Activated effector memory CD4-positive, alpha-beta T cell treated with anti-CD3 and anti-CD28 coated beads, Interleukin-2, amount 50 U/mL, for 16 hours (primary cell): ENCODE measurements around the gene UPK3B.
"Not testable (repeated sequence)": the region's sequence is repeated elsewhere in the genome, so short reads cannot be mapped to it uniquely, and the experiment has no call there.

ENCODE experiments used
- DNase-seq: peaks from one replicate; pipeline ENCODE4 v3.0.0-alpha.2; 2020

The UPK3B gene

DNA sequence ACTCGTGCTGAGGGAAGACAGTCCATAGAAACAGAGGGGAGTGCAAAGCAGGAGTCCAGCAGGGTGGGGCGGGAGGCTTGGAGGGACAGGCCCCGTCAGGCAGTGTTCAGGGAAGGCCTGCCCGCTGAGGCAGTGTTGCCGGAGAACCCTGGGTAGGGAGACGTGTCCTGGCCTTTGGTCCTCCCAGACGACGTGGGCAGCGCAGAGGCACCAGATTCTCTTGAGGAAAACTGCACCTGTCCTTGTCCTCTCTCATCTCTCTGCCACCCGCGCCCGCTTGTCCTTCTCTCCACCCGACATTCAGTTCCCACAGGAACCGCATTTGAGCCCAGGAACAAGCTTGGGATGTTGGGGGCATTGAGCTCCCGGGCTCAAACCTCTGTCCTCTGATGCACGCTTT is 14.6 kb upstream of the UPK3B start:
- not testable (repeated sequence) for DNase-seq

DNA sequence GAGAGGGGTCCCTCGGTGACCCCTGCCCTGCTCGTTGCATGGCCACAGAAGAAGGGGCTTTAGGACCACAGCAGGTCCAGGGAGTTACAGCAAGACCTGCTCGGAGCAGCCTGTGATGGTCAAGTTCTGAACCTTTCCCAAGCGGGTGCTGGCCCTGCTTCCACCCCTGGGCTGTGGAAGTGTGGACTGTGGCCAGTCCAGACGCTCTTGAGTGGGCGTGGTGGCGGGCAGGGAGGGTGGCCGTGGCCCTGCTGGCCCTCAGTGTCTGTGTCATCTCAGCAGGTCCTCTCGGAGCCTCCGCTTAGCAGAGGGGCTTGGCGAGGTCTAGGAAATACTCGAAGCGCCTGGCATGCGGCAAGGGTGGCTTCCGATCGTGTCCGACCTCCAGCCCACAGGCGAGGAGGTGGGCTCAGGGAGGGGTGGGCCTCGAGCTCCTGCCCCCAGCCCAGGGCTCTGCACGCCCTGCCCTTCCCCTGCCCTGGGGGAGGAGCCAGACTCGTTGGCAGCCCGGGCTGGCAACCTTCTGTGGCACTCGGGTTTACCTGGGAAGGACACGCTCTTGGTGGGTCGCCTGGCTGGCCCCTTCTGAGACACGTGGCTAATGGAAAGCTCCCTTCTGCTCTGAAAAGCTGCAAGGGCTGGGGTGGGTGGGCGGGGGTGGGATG is 12.3 kb upstream of the UPK3B start:
- DNase-seq, result not testable (repeated sequence)

DNA sequence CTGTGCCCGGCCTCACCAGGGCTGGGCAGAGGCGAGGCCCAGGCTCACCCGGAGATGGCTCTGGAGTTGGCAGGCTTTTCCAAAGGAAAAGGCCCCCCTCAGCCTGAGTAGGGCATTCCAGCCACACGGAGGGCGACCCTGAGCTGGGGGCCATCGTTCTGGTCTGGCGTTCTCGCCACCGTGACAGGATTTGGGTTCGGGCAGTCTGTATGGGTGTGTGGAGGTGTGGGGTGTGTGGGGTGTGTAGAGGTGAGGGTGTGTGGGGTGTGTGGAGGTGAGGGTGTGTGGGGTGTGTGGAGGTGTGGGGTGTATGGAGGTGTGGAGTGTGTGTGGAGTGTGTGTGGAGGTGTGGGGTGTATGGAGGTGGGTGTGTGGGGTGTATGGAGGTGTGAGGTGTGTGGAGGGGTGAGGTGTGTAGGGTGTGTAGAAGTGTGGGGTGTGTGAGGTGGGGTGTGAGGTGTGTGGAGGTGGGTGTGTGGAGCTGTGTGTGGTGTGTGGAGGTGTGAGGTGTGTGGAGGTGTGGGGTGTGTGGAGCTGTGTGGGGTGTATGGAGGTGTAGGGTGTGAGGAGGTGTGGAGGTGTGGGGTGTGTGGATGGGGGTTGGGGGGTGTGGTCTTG is 11.7 kb upstream of the UPK3B start:
- not testable (repeated sequence) for DNase-seq

DNA sequence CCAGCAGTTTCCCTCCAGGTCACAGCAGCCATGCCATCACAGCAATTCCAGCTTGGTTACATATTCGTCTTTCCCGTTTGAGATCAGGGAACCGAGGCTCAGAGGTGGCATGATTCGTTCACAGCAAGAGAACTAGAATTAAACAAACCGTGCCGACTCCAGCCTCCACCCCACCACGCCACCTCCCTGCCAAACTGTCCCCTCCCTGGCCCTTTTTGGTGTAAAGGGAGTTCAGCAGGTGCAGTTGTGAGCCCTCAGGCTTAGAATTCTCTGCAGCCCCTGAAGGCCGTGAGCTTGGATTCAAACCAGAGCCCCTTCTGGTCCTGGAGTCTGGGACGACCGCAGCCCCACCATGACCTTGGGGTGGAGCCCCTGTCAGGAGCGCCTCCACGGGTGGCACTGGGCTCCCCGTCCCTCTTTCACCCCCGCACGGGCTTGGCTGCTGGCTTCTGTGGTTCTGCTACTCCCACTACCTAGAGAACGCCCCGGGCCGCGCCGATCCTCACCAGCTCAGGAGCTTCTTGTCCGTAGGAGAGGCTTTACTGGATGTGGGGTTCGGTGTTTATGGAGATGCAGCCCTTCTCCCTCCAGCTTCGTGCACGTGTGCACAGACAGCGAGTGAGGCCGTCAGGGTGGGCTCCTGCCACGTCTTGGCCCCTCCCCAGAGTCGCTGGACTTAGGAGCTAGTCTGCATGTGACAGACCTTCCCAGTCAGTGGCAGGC is 11.0 kb upstream of the UPK3B start:
- DNase-seq, result not testable (repeated sequence)

DNA sequence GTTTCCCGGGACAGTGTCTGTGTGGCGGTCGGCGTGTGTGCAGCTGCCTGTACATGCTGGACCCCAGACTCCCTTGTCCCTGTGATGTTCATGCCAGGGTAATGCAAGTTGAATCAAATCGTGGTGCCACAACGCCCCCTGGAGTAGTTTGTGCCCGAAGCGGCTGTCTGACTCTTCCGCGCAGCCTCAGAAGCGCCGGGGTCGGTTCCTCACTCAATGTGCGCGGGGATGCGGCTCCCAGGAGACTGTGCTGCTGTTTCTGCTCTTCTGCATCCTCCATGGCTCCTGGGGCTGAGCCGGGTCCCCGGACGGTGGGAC is 10.5 kb upstream of the UPK3B start:
- not testable (repeated sequence) for DNase-seq

DNA sequence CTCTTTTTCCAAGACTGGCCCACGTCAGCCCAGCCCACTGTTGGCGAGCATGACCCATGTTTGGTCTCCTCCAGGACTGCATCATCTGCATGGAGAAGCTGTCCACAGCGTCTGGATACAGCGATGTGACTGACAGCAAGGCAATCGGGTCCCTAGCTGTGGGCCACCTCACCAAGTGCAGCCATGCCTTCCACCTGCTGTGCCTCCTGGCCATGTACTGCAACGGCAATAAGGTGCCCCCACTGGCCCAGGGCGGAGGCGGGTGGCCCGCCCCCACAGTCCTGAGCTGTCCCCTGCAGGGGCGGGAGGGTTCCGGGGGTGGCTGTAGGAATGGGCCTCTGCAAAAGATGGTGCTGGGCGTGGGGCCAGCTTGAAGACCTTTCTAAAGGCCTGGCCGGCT is 8.1 kb upstream of the UPK3B start:
- DNase-seq, result not testable (repeated sequence)

DNA sequence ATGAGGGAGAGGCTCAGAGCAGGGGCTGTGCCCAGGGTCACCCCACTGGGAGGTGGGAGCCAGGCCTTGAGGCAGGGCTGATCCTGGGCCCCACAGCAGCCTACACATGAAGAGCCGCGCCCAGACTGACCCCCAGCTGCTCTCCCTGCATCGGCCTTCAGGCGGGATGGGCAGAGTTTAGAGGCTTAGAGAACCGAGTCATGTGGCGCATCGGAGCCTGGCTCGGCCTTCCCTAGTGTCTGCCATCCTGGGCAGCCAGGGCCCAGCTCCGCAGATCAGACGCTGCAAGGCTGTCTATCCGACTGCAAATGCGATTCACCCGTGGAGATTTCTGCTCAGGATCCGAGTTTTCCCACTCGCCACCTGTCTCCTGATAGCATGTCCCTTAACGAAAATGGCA is 7.5 kb upstream of the UPK3B start:
- not testable (repeated sequence) for DNase-seq

DNA sequence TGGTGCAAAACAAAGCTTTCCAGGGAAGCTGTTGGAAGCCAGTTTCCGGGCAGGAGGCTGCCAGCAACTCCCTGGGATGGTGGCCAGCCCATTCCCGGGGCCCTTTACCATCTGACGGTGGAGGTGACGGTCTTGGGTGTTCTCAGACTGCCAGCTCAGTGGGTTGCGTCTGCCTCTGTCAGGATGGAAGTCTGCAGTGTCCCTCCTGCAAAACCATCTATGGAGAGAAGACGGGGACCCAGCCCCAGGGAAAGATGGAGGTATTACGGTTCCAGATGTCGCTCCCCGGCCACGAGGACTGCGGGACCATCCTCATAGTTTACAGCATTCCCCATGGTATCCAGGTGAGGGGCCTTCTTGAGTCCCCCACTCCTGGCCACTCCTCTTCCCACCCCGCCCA is 7.1 kb upstream of the UPK3B start:
- not testable (repeated sequence) for DNase-seq

DNA sequence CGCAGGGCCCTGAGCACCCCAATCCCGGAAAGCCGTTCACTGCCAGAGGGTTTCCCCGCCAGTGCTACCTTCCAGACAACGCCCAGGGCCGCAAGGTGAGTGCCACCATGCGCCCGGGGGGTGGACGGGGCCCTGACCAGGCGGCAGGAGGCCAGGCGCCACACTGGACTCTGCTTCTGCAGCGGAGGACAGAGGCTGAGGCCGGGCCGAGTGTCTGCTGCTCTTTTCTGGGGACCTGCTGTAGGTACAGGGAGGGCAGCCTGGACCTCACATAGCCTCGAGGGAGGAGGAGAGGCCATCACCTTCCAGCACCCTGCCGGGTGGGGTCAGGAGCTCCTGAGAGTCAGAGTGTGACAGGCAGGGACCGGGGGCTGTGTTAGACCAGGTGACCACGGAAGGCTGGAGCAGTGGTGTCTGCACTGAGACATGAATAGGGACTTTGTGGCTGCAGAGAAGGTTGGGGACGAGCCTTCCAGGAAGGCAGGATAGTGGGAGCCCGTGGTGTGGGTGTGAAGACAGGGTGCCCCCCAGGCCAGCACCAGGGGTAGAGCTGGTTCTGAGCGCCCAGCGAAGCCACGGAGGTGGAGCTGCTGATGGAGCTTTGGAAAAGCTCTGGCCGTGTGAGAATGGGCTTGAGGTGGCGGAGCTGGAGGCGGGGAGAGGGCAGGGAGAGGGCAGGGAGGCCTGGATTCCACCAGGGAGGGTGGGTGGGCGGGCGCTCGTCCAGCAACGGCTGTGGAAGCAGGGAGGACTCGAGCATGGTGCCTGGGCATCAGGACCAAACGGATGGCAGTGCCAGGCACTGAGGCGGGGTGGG is 5.8 kb upstream of the UPK3B start:
- DNase-seq, result not testable (repeated sequence)

DNA sequence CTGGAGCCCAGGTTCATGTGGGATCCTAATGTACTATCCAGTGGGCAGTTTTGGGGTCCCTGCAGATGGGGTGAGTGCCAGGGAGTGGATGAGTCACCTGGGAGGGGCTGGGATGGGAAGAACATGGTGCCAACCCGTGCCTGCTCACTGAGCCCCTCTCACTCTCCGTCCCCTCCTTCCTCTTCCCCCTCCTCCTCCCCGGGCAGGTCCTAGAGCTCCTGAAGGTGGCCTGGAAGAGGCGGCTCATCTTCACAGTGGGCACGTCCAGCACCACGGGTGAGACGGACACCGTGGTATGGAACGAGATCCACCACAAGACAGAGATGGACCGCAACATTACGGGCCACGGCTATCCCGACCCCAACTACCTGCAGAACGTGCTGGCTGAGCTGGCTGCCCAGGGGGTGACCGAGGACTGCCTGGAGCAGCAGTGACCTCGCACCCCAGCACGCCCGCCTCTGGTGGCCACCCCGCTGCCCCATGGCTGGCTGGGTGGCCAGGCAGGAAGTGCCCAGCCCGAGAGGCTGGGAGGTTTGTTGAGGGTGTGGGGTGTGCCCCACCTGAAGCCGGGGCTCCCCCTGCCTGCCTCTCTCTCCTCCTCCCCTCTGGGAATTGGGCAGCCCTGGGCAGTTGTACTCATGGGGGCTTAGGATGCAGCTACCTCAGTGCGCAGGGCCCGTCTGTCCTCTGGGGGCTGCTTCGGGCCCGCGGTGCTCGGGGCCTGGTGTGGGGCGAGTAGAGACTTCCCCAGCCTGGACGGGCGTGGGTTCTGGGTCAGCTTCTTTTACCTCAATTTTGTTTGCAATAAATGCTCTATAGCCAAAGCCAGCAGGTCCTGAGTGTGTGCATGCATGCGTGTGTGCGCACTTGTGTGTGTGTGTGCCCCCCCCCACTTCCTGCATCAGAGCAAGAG is 4.9 kb upstream of the UPK3B start:
- peak; percentile 54 for DNase-seq

DNA sequence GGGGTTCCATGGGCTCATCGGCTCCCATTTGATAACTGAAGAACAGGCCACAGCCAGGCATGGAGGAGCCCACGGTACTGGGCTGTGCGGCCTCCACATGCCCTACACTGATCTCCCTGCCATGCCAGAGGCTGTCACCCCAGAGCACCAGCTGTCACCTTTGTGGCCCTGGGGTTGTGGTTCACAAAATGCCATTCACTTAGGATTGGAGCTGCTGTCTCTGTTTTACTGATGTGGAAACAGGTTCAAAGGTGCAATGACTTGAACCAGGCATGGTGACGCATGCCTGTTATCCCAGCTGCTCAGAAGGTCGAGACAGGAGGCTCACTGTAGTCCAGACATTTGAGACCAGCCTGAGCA is 4.3 kb upstream of the UPK3B start:
- no peak for DNase-seq

DNA sequence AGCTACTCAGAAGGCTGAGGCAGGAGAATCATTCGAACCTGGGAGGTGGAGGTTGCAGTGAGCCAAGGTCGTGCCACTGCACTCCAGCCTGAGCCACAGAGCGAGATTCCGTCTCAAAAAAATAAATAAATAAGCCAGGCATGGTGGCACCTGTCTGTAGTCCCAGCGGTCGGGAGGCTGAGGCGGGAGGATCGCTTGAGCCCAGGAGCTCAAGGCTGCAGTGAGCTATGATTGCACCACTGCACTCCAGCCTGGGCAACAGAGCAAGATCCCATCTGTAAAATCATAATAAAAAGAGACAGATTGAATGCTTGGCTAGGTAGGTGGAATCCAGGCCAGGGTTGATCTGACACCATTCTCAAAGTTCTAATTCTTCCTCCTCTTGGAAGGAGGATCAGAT is 3.7 kb upstream of the UPK3B start:
- DNase-seq, result peak; percentile 6

DNA sequence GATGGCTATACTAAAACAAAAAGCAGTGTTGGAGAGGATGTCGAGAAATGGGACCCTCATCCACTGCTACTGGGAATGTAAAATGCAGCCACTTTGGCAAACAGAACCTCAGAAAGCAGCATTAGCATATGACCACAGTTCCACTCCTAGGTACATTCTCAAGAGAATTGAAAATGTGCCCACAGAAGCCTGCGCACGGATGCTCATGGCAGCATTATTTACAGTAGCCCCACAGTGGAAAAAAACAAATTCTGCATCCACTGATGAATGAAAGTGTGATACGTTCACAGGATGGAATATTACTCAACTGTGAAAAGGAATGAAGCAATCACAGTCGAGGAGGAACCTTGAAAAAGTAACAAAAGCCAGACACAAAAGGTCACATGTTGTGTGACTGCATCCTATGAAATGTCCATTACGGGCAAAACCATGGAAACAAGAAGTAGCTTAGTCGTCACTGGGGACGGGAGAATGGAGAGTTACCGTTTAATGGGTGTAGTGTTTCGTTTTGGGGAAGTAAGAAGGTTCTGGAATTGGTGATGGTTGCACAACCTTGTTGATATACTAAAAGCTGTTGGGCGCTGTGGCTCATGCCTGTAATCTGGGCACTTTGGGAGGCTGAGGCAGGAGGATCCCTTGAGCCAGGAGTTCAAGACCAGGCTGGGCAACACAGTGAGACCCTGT is 2.5 kb upstream of the UPK3B start:
- no peak for DNase-seq

DNA sequence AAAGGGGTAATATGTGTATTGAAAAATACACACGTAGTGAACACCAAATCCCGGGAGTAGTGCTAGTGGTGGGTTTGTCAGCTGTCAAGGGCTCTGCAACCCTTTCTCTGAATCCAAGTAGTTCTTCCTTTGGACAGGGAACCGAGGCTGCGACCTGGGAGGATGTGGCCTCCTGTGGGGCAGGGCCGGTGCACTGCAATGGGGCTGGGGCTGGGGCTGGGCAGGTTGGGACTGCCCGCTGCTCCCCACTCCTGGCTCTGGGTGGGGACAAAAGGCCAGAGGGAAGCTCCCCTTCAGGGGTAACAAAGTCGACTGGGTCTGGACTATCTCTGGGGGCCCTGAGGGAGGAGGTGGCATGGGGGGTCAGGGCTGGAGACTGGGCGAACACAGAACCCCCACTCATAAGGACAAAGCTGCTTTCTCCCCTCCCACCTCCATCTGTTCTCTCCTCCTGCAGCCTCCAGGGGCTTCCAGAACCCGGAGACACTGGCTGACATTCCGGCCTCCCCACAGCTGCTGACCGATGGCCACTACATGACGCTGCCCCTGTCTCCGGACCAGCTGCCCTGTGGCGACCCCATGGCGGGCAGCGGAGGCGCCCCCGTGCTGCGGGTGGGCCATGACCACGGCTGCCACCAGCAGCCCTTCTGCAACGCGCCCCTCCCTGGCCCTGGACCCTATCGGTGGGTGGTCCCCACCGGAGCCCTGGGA is 1.0 kb downstream of the UPK3B start:
- DNase-seq, result not testable (repeated sequence)

DNA sequence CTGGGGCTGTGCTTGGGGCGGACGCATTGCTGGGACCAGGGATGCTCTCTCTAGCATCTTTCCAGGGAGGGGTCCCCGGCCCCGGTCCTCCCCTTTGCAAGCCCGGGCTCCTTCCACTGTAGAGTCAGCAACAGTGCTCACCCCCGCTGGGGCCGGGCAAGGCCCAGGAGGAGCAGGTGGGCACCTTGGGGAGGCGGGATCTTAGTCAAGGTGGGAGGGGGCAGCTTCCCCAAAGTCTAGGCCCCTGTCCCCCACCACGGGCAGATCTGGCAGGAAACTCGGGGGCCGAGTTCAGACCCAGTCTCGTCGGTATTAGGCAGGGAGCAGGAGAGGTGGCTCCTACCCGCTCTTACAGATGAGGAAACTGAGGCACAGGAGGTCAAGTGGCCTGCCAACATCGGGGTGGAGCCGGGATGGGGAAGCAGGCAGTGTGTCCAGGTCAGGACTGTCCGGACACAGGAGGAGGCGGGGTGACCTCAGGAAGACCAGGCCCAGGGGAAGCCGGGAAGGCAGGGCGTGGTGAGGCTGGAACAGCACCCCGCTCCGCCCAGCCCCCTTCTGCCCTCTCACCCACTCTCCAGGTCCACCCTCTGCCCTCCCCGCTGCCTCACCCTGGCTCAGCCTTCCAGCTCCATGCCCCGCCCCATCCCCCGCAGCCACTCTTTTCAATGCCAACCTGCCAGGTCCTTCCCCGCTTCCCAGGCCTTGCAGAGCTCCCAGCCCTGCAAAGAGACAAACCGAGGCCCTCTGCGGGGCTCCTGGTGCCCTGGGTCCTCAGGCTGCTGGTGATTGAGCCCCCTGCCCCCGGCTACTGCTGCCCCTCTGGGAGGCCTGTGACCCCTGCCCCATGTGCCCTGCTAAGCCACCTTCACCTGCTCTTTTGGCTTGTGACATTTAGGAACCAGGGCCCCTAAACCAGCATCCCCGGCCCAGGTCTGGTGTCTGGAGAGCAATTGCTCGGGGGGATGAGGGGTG is 1.8 kb downstream of the UPK3B start:
- DNase-seq, result not testable (repeated sequence)

DNA sequence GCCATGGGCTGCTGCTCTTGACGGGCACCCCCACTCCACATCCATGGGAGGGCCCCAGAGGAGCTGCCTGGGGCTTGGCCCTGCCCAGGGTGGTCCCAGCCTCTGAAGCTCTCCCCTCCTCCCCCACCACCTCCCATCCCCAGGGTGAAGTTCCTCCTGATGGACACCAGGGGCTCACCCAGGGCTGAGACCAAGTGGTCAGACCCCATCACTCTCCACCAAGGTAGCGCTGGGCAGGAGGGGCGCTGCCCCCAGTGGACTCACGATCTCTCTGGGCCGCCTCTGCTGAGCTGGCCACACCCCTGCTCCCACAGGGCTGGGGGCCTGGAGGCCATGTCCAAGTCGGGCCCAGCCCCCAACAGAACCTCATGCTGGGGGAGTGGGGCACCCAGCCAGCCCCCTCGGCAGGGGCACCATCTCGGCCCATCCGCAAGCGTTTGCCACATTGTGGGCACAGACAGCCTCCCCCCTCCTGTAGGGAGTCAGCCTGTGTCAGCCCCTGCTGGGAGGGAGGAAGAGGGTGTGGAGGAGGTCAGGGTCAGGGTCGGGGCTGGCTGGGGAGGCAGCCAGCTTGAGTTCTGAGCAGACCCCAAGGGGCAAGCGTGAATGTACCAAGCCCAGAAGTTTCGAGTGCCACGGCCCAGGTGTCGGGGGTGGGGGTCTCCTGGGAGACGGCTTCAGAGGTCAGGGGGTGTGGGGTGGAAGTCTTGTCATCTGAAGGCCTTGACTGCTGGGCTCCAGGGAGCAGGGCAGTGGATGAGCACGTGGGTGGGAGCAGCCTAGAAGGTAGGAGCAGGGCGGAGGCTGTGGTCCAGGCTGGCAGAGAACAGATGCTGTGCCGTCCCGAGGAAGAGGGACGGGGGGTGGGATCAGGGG is 2.8 kb downstream of the UPK3B start:
- no peak for DNase-seq

DNA sequence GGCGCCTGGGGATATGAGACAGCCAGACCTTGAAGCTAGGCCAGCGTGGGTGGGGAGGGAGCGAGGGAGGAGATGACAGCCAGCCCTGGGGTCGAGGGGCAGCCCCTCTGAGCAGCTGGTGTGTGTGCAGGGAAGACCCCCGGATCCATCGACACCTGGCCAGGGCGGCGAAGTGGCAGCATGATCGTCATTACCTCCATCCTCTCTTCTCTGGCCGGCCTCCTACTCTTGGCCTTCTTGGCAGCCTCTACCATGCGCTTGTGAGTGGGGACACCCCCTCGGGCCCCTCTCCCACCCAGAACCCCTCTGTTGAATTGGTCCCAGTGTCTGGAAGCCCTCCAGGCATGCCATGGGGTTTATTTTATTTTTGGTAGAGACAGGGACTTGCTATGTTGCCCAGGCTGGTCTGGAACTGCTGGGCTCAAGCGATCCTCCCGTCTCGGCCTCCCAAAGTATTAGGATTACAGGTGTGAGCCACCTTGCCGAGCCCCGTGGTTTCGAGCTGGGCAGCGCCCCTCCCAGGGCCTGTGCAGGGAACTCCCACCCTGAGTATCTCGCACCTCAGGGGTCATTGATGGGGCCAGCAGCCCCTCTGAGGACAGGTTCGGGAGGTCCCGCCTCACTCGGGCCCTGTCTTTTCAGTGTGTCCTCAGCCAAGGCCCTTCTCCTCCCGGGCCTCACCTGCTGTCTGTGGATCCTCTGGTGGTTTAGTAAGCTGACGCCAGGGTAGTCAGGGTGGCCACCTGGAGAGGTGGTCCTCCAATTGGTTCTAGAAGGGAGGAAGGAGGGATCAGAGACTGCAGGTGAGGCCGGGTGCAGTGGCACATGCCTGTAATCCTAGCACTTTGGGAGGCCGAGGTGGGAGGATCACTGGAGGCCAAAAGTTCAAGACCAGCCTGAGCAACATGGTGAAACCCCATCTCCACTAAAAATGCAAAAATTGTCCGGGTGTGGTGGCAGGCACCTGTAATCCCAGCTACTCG is 3.8 kb downstream of the UPK3B start:
- no peak for DNase-seq
